Activated naive CD4-positive, alpha-beta T cell treated with anti-CD3 and anti-CD28 coated beads, Interleukin-2, amount 50 U/mL, for 72 hours (primary cell): ENCODE data around the gene QKI. TPM values are rescaled to one million over a fixed set of nuclear protein-coding genes. Genes with fewer than 3 reads are reported as not detected.

Experiments
- ATAC-seq, 2 donors: fragments of 150-1000 bp; cut with Tn5 transposase; 2 replicates each; pipeline ENCODE4 v1.10.0; 2021; ENCODE audit warnings: mild to moderate bottlenecking in 2 of 2, moderate library complexity in 2 of 2
- DNase-seq, 2 donors: peaks; one replicate each; pipeline ENCODE4 v3.0.0; 2021 to 2022; ENCODE audit warnings: low spot score in 2 of 2
- H3K27ac Mint-ChIP-seq, 2 donors: one replicate each; pipeline ENCODE4 v1.8.0; 2022; ENCODE audit warnings: mild to moderate bottlenecking in 2 of 2, mixed read lengths in 2 of 2
- H3K36me3 Mint-ChIP-seq, 2 donors: one replicate each; pipeline ENCODE4 v1.8.0; 2022; ENCODE audit warnings: mixed read lengths in 2 of 2
- H3K9me3 Mint-ChIP-seq, 2 donors: one replicate each; pipeline ENCODE4 v1.8.0; 2022; ENCODE audit warnings: mixed read lengths in 2 of 2
- total RNA-seq, 2 donors: library from RNA; stranded (reverse); gene quantifications; one replicate each; pipeline ENCODE4 v1.2.3, GENCODE V29; 2022

Gene QKI
- total RNA-seq, 2 donors from 2014 or later, result 54.7 to 61.8 TPM

GRCh38 chr6:163554032-163554431, 139.5 kb downstream of the QKI start:
- ATAC-seq (no peak), DNase-seq (no peak)
- H3K36me3 Mint-ChIP-seq, result peaks cover 0 to 8% of the 10 kb centered on the region in 2 donors
- H3K9me3 Mint-ChIP-seq, result no peaks in the 10 kb centered on the region
- H3K27ac Mint-ChIP-seq, result peak overlapping the region in 1 of 2 donors; percentile 12

- Mint-ChIP-seq H3K27ac (peak overlapping the region in 1 of 2 donors; percentile 12), H3K9me3 (no peaks in the 10 kb centered on the region), H3K36me3 (peaks cover 0 to 8% of the 10 kb centered on the region in 2 donors)
- peak; percentile 51 to 58 for ATAC-seq
- DNase-seq, result peak in 1 of 2 donors; percentile 66
These were observed 140.1 kb downstream of the QKI start for GRCh38 chr6:163554663-163555062.

GRCh38 chr6:163559661-163560060, 145.1 kb downstream of the QKI start:
- H3K27ac Mint-ChIP-seq, result no peak overlapping the region
- H3K36me3 Mint-ChIP-seq, result peaks cover 0 to 8% of the 10 kb centered on the region in 2 donors
- DNase-seq (no peak), ATAC-seq (no peak)
- H3K9me3 Mint-ChIP-seq, result no peaks in the 10 kb centered on the region

- no peak overlapping the region for H3K27ac Mint-ChIP-seq
- no peaks in the 10 kb centered on the region for H3K36me3 Mint-ChIP-seq
- no peaks in the 10 kb centered on the region for H3K9me3 Mint-ChIP-seq
- no peak for DNase-seq
- ATAC-seq, result no peak
These were observed 148.8 kb downstream of the QKI start for GRCh38 chr6:163563318-163563717.

GRCh38 chr6:163564534-163564933, 150.0 kb downstream of the QKI start:
- H3K9me3 Mint-ChIP-seq, result no peaks in the 10 kb centered on the region
- DNase-seq (no peak), ATAC-seq (no peak)
- H3K36me3 Mint-ChIP-seq, result no peaks in the 10 kb centered on the region
- no peak overlapping the region for H3K27ac Mint-ChIP-seq

GRCh38 chr6:163565140-163565539, 150.6 kb downstream of the QKI start:
- H3K27ac Mint-ChIP-seq, result no peak overlapping the region
- no peaks in the 10 kb centered on the region for H3K36me3 Mint-ChIP-seq
- DNase-seq (no peak), ATAC-seq (no peak)
- no peaks in the 10 kb centered on the region for H3K9me3 Mint-ChIP-seq

GRCh38 chr6:163566056-163566455, 151.5 kb downstream of the QKI start:
- Mint-ChIP-seq H3K36me3 (peaks cover 7% of the 10 kb centered on the region in 2 donors), H3K9me3 (no peaks in the 10 kb centered on the region), H3K27ac (no peak overlapping the region)
- ATAC-seq, result no peak
- DNase-seq, result no peak

- no peak overlapping the region for H3K27ac Mint-ChIP-seq
- no peak for DNase-seq
- H3K36me3 Mint-ChIP-seq, result peaks cover 7% of the 10 kb centered on the region in 2 donors
- no peak for ATAC-seq
- H3K9me3 Mint-ChIP-seq, result no peaks in the 10 kb centered on the region
These were observed 153.8 kb downstream of the QKI start for GRCh38 chr6:163568275-163568674.

GRCh38 chr6:163570579-163571231, 156.2 kb downstream of the QKI start:
- no peak for ATAC-seq
- Mint-ChIP-seq H3K36me3 (peaks cover 7% of the 10 kb centered on the region in 2 donors), H3K9me3 (no peaks in the 10 kb centered on the region), H3K27ac (no peak overlapping the region)
- DNase-seq, result no peak

- Mint-ChIP-seq H3K27ac (no peak overlapping the region), H3K9me3 (no peaks in the 10 kb centered on the region), H3K36me3 (peaks cover 7% of the 10 kb centered on the region in 2 donors)
- ATAC-seq (no peak), DNase-seq (no peak)
These were observed 157.2 kb downstream of the QKI start for GRCh38 chr6:163571730-163572129.

- Mint-ChIP-seq H3K9me3 (no peaks in the 10 kb centered on the region), H3K36me3 (peaks cover 7% of the 10 kb centered on the region in 2 donors), H3K27ac (no peak overlapping the region)
- DNase-seq (no peak), ATAC-seq (no peak)
These were observed 158.1 kb downstream of the QKI start for GRCh38 chr6:163572612-163573011.

- no peak overlapping the region for H3K27ac Mint-ChIP-seq
- no peaks in the 10 kb centered on the region for H3K9me3 Mint-ChIP-seq
- H3K36me3 Mint-ChIP-seq, result peaks cover 7% of the 10 kb centered on the region in 2 donors
- ATAC-seq, result no peak
- no peak for DNase-seq
These were observed 159.1 kb downstream of the QKI start for GRCh38 chr6:163573503-163574179.

GRCh38 chr6:163576114-163576513, 161.6 kb downstream of the QKI start:
- Mint-ChIP-seq H3K27ac (no peak overlapping the region), H3K9me3 (no peaks in the 10 kb centered on the region), H3K36me3 (peaks cover 0 to under 1% of the 10 kb centered on the region in 2 donors)
- DNase-seq (no peak), ATAC-seq (no peak)

GRCh38 chr6:163577404-163577803, 162.9 kb downstream of the QKI start:
- no peak for ATAC-seq
- Mint-ChIP-seq H3K27ac (peak overlapping the region in 1 of 2 donors; percentile 73), H3K9me3 (no peaks in the 10 kb centered on the region), H3K36me3 (no peaks in the 10 kb centered on the region)
- DNase-seq, result no peak

- Mint-ChIP-seq H3K36me3 (no peaks in the 10 kb centered on the region), H3K27ac (no peak overlapping the region), H3K9me3 (peaks cover 0 to 4% of the 10 kb centered on the region in 2 donors)
- DNase-seq, result no peak
- ATAC-seq, result no peak
These were observed 164.8 kb downstream of the QKI start for GRCh38 chr6:163579111-163579879.

GRCh38 chr6:163579880-163580295, 165.4 kb downstream of the QKI start:
- Mint-ChIP-seq H3K36me3 (no peaks in the 10 kb centered on the region), H3K9me3 (peaks cover 0 to 4% of the 10 kb centered on the region in 2 donors), H3K27ac (no peak overlapping the region)
- ATAC-seq, result no peak
- no peak for DNase-seq

GRCh38 chr6:163580311-163581030, 166.0 kb downstream of the QKI start:
- peaks cover 0 to 4% of the 10 kb centered on the region in 2 donors for H3K9me3 Mint-ChIP-seq
- no peak for DNase-seq

More at GRCh38 chr6:163580311-163581030, 166.0 kb downstream of the QKI start:
- Mint-ChIP-seq H3K36me3 (no peaks in the 10 kb centered on the region), H3K27ac (peak overlapping the region in 1 of 2 donors; percentile 24)
- no peak for ATAC-seq
